Choroid plexus epithelial cell (primary cell): ENCODE data around the gene POMT2.

Experiments used
- DNase-seq: peaks from one replicate; pipeline ENCODE4 v3.0.0-alpha.2; 2010; ENCODE audit warnings: low read depth
- H3K4me3 ChIP-seq: 2 replicates; pipeline ENCODE4 v1.5.1; 2011; ENCODE audit warnings: low read depth, mild to moderate bottlenecking, control low read depth, low read length, moderate library complexity
- TF ChIP-seq, protein P1 (sequence below): conservative IDR thresholded peaks from 2 replicates; pipeline ENCODE4 v1.5.1; 2011; ENCODE audit warnings: low read depth, mild to moderate bottlenecking, control low read depth, inconsistent platforms, low read length, moderate library complexity

Gene POMT2

DNA sequence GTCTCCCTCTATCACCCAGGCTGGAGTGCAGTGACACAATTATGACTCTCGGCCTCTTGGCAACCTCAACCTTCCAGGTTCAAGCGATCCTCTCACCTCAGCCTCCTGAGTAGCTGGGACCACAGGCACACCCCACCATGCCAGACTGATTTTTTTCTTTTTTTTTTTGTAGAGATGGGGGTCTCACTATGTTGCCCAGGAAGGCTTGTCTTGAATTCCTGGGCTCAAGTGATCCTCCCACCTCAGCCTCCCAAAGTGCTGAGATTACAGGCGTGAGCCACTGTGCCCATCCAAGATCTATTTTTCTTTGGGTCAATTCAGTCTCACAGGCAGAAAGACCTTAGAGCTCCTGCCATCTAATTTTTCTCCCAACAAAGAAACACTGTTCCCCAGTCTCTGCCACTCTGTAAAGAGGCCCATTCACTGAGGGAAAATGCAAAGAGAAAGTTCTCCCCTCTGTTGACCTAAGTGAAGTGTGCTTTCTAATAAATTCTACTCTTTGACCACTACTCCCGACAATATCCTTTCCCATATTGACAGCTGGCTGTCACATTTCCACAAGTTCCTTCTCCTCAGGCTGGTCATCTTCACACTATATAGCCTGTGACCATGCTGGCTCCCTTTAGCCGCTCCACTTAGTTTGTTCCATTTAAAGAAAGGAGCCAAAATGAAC lies 32.9 kb upstream of the POMT2 start:
- TF ChIP-seq, protein P1, sequence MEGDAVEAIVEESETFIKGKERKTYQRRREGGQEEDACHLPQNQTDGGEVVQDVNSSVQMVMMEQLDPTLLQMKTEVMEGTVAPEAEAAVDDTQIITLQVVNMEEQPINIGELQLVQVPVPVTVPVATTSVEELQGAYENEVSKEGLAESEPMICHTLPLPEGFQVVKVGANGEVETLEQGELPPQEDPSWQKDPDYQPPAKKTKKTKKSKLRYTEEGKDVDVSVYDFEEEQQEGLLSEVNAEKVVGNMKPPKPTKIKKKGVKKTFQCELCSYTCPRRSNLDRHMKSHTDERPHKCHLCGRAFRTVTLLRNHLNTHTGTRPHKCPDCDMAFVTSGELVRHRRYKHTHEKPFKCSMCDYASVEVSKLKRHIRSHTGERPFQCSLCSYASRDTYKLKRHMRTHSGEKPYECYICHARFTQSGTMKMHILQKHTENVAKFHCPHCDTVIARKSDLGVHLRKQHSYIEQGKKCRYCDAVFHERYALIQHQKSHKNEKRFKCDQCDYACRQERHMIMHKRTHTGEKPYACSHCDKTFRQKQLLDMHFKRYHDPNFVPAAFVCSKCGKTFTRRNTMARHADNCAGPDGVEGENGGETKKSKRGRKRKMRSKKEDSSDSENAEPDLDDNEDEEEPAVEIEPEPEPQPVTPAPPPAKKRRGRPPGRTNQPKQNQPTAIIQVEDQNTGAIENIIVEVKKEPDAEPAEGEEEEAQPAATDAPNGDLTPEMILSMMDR = no peak
- no peak for DNase-seq

DNA sequence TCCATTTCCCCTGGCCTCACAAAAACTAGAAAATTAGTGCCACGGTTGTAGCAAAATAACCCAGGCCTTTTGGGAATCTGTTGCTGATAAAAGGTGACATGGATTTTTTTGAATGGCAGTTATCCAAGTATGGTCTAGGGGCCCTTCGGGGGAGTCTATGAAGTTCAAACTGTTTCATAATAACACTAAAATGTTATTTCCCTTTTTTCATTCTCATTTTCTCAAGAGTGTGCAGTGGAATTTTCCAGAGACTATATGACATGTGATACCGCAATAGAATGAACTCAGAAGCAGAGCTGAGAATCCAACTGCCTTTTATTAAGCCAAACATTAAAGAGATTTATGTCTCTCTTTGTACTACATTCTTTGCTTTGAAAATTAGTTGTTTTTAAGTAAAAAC lies 27.1 kb upstream of the POMT2 start:
- TF ChIP-seq, protein P1 = no peak
- H3K4me3 ChIP-seq = no peak overlapping the region
- DNase-seq = peak; percentile 28

More for the DNA sequence above, 32.9 kb upstream of the POMT2 start:
- no peak overlapping the region for H3K4me3 ChIP-seq

DNA sequence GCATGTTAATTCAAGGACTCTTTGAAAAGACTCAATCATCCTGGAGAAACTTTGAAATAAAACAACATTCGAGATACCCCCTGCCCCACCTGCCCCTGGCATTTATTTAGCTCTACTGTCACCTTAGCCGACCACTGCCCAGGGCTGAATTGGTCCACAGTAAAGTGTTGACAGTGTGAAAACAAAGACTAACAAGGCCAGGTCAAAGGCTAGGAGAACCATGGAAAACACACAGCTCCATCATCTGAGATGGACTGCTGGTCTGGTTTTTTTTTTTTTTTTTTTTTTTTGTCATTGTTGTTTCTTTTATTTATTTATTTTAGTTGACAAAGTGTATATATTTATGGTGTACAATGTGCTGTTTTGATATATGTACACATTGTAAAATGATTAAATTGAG lies 25.8 kb upstream of the POMT2 start:
- no peak for DNase-seq
- TF ChIP-seq, protein P1 = no peak

DNA sequence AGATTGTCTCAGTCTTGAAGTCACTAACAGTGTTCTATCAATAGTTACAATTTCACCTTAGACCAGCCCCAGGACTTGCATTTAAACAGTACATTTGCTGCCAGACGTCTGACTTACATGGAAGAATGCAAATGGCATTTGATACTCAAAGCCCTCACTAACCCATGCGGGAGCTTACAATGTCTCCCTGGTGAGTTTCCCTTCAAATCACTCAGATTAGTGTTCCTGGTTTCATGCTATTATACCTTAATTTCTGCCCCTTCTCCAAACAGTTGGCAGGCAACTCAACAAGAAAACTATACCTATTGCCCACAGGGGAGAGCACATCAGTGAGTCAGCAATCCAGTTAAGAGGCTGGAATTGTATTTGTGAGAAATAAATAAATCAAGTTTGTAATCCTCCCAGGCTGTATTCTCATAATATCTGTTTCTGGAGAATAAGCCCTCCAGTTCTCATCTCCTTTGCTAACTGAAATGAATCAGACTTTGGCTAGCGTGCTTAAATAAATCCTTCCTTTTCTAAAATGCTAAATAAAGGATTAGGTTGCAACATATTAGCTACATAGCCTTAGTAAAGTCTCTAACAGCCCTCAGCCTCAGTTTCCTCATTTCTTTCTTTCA lies 23.8 kb upstream of the POMT2 start:
- TF ChIP-seq, protein P1 = no peak
- H3K4me3 ChIP-seq = no peak overlapping the region
- peak; percentile 14 for DNase-seq

More for the DNA sequence above, 25.8 kb upstream of the POMT2 start:
- no peak overlapping the region for H3K4me3 ChIP-seq

DNA sequence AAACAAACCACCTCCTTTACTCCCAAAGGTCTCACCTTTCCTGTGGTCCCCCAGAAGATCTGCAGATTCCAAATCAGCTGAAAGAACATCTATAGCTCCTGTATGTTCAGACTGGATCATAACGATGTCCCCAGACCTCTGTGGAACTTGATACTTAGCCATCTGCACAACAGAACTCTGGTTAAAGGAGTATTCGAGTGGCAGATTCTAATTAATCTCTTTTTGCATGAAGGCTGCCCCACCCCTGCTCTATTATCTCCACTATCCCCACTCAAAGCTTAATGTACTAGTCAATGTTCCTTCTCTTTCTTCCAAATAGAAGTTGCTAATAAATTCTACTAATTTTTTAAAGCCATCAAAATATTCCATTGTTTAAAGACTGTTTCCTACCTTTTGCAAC lies 23.0 kb upstream of the POMT2 start:
- no peak overlapping the region for H3K4me3 ChIP-seq
- DNase-seq = no peak
- TF ChIP-seq, protein P1 = no peak

DNA sequence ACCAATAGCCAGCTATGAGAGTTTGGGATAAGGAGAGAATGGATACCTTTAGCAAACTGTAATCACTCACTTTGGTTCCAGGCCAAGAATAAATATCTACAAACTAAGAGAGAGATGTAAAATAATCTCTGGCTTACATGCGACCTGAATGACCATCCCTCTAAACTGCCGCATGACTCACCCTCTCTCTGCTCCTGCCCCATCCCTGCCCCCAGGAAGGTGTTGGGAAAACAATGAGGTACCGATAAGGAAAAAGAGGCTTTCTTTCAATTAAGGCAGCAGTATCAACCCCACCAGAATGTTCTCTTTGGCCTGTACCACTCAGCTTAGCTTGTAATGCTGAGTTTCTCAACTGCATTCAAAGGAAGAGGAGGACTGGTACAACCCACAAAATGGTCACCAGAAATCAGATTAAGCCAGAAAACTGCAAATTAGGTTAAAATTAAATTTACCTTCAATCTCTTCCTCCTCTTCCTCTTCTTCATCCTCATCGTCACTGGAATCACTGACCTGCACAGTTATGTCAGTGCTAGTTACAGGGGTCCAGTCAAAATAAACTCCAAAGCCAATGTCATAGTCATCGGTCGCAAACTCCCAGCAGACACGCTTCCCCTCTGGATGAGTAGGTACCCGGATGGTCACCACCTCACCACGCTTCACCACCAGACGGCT lies 22.2 kb upstream of the POMT2 start:
- TF ChIP-seq, protein P1 = no peak
- DNase-seq = no peak
- no peak overlapping the region for H3K4me3 ChIP-seq
